ENCODE measurements around the gene GLRX5.

GLRX5 gene

DNA sequence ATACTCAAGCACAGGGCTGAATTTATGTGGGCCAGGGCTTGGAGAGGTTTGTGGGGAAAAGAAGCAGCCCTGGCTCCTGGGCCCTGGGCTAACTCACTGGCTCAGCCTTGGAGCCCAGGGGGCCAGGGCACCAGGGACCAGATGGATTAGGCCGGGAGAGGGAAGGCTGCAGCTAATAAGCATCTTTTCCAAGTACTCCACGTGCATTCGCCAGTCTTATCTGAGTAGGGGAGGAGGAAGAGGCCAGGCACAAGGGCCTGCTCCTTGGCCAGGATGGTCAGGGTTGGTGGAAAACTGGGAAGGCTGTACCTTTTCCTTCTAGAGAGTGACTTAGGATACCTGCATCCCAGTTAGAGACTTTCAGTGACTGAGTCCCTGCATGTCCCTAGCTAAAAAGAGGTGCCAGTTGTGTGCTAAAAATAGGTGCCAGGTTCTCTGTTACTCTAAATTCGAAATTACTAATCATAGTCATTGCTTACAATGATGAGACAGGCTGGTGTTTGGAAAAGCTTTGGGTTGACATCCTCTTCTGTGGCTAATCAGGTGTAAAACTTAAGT lies 1.3 kb downstream of the GLRX5 start:
- no peak for DNase-seq

DNA sequence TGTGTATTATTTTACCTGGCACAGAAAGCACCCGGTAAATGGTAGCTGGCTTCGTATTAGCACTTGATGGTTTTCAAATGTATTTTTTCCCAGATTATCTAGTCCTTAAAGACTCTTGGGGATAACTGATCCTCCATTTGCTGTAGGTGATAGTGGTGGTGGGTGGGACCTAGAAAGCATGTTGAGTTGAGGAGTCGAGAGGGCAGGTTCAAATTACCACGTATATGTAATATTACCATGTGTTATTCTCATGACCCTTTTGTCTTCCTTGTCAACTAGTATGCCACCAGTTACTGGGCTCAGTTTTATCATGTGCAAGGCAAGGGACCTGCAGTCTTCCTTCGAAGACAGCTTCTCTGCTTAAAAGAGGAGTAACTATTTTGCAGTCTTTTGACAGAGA lies 1.8 kb downstream of the GLRX5 start:
- DNase-seq: no peak

DNA sequence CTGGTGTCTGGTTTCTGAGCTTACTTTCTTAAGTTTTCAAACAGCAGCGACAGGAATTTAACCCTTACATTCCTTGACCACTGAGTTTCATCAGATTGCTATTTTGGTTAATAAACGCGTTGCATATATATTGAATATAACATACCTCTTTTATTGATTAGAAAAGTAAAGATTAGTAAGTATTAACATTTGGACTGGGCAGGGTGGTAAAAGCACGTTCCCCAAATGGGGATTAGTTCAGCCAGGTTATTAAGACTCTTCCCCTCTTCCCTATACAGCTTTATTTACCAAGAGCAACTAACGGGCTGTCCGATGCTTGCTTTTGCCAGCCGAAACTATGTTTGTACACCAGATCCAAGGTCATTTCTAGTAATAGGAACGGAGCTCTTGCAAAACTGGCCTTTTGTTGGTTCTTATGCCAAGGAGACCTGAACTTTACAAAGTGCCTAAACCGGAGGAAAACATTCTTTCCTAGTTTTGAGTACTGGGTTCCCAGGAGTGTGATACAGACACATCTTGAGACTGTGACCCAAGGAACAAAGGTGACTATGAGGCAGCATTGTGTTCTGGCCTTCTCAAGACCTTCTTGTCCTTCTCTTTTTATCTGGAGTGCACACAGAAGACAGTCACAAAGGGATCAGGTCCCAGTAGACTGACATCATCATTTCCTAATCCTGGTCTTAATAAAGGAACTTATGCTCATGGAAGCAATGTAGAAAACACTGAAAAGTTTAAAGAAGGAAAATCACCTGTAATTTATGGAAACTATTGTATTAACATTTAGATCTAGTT lies 2.6 kb downstream of the GLRX5 start:
- DNase-seq: no peak

DNA sequence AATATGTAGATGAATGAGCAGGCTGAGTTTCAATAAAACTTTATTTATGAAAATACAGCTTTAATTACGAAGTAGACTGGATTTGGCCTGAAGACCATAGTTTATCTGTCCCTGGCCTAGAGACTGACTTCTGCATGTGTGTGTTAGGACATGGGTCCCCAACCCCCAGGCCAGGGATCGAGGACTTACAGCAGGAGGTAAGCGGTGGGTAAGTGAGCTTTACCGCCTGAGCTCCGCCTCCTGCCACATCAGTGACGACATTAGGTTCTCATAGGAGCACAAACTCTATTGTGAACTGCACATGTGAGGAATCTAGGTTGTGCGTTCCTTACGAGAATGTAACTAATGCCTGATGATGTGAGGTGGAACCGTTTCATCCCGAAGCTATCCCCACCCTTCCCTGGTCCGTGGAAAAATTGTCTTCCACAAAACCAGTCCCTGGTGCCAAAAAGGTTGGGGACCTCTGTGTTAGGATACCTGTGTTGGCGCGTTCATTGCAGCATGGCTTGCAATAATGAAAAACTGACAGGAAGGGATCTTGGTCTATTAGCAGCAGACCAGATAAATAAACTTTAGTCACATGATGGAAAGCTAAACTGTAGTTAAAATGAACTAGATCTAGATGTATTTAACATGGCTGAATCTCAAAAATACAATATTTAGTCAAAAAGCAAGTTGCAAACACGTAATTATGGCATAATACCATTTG lies 4.1 kb downstream of the GLRX5 start:
- no peak for DNase-seq

DNA sequence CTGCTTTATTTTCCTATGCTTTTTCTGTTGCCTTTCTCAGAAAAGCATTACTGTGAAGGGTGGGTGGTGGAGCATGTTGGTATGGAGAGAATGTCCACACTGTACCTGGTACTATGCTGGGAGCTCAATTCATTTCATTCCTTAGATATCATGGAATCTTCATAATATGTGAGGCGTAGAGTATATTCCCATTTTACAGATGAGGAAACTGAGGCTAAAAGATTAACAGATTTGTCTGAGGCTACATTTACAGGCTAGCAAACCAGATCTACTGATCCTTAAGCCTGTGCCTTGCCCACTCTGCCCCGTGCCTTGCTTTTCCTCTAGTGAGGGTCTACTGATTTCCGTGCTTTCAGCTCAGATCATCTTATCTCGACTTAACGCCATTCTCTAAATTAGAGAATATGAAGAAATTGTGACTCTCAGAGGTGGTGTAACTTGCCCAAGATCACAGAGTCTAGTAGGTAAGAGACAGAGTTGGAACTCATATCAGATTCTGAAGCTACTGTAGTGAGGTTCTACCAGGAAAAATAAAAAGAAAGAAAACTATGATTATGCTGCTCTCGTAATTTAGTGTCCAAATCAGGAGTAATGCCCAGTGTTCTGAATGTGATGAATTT lies 5.5 kb downstream of the GLRX5 start:
- DNase-seq: no peak

DNA sequence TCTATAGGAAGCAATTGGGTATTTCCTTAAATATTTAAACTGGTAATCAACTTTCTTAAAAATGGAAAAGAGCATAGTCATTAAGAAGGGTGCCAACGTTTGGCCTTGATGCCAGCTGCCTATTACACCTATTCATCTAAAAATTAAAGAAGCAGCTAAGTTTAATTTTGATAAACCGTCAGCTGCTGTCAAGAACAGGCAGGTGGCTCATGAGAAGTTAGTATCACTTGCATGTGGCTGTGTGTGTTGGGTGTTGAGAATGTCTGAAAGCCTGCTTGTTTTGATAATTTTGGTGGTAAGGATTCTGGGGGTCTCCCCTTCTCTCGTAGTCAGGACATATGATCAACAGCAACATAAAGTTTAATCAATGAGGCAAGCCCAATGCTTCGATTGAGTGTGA lies 6.5 kb downstream of the GLRX5 start:
- DNase-seq: no peak

DNA sequence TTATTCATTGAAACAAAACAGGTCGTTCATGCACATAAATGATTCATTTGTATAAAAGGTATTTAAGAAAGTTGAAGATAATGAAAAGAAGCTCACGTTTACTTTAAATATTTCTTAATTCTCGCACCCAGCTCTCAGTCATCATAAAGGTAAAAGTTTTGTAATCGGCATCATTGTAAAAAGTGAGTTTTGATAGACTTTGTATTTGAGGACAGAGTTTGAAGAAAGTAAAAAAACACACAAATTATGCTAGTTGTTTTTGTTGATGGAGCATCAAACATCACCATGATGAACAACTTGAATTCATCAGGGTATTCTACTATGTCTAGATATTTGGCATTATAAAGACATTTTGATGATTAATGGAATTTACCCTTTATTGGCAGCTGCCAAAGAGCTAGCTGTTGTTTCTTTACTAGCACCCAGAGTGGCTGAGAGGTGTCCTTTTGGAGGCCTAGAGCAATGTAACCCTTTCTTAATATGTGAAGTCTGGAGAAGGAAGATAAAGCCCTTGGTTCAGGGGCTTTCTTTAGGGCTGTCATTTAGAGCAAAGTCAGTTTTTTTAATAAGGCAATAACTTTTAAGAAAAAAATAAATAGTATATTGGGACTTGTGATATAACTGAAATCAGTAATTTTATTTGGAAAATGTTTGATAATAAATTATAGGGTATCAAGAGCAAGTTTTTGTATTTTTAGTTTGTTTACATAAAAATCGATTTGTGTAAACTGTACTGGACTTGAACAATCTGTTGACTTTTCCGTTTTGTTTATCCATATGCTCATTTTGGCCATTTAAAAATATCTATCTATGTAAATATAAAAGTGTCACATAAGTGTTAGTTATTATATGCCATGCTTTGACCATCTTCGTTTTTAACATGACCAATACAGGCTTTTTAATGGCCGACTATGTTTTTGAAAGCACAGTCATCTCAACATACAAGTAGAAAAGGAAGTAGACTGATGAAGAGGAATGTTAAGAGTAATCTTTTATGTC lies 7.4 kb downstream of the GLRX5 start:
- DNase-seq: no peak

DNA sequence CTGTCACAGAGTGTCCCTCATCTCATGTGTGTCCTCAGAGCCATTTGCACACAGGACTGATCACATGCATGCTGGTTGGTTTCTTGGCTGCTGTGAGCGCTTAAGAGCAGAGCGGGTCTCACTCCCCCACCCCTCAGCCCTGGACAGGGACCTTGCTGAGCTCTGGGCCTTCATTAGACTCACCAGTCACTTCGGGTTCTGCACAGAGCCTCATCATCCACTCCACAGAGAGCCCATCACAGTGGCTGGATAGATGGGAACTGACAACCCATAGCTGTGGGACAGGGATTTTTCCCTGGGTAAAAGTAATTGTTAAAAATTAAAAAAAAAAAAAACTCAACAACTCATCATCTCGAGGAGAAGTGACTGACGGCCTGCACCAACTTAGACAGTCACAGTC lies 8.2 kb downstream of the GLRX5 start:
- no peak for DNase-seq

DNA sequence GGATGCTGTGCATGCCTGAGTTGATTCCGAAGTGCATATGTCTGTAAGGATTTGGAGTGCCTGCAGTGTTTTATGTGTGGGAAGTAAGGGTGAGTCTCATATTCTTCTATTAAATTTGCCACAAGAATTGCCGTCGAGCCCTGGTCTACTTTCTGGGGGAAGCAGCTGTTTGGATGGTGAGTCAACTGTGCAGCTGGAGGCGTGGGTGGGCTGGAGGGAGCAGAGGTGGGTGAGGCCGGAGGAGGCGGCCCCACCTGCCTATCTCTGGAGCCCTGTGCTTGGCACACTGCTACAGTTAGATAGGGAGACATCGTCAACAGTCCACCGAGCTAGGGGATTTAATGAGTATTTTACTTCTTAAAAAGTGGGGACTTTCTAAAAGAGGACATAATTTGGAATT lies 9.7 kb downstream of the GLRX5 start:
- no peak for DNase-seq

DNA sequence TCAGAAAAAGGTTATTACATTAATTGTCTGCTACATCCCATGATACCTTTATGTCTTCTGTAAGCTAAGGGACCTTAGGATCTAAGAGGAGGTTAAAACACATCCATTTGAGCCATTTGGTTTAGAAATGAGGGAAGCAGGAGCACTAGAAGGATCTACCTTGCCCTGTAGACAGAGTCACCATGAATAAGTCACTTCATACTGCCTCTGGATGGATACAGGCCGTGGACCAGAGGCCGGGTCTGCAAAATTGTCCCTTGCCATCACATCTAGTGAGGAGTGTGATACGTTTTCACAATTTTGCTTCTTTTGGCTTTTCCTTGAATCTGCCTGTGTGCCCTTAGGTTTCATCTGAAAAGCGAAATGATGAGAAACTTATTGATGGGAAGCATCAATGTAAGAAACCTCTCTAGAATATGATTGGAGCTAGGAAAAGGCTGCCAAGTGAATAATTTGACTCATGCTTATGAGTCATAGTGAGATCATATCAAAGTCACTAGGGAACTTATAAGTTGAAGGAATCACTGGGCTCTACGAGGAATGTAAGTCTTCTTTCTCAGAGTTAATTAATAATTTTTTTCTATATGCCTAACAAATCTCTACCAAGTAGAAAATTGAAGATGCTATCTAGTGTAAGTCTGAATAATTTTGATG lies 10.8 kb downstream of the GLRX5 start:
- no peak for DNase-seq

DNA sequence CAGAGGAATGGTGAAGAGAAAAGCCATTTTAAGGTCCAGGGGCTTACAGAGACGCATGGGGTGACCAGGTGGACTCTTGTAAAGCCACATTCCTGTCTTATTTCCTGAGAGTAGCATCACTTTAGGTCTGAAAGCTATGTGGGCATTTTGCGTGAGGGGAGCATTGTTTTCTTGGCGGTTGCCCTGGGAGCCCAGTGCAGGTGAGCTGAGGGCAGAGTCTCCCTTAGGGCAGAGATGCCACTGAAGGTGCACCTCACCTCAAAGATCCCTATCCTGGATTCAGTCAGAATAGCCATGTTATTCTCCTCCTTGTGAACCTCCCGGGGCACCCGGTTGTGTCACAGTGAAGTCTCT lies 12.4 kb downstream of the GLRX5 start:
- no peak for DNase-seq

DNA sequence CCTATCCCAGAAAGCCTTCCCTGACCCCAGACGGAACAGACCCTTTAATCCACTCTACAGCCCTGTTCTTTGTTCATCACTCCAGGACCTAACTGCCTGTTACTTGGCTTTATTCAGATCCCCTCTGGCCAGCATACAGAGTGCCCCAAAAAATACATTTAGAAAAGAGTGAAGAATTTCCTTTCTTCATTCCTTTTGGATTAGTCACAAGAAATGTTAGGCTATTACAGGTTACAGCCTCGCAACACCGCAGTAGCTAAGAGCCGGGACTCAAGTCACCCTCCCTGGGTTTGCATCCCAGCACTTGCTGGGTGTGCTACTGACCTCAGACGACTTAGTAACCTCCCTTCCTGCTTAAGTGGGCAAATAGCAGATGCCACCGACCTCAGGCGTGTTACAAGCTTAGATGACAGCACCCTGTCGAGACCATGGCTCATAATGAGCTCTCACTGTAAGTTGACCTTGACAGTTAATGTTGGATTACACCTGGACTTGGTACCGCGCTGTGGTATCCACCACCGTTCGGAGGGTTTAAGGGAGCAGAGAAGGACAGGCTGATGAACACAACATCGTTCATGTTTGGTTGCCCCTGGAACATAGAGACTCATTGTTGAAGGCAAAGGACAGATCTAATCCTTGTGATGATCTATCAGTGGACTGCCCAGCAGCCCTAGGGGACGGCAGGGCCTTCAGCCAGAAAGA lies 12.9 kb downstream of the GLRX5 start:
- no peak for DNase-seq

DNA sequence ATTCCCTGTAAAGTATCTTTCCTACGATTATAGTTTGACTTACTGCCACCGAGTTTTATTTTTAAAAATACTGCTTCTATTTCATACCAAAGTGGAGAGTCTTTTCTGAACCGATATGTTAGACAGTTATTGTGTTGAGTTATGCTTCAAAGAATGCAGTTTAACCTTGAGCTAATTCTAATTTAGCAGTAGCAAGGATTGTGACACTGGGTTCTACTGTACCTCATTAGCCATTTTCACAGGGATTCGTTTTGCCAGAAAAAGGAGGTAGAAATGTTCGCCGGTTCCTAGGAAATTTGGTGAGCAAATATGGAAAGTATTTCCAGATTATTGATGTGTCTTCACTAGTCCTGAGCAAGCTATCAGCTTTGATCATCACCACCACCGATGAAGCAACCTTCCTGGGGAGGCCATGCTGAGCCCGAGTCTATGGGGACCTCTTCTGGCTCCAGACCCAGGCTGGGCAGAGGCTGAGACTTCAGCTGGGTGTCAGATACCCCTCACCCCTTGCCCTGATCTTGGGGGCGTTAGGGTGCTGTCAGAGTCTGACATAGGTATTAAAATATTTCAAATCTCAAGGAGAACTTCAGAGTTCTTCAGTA lies 13.6 kb downstream of the GLRX5 start:
- no peak for DNase-seq

DNA sequence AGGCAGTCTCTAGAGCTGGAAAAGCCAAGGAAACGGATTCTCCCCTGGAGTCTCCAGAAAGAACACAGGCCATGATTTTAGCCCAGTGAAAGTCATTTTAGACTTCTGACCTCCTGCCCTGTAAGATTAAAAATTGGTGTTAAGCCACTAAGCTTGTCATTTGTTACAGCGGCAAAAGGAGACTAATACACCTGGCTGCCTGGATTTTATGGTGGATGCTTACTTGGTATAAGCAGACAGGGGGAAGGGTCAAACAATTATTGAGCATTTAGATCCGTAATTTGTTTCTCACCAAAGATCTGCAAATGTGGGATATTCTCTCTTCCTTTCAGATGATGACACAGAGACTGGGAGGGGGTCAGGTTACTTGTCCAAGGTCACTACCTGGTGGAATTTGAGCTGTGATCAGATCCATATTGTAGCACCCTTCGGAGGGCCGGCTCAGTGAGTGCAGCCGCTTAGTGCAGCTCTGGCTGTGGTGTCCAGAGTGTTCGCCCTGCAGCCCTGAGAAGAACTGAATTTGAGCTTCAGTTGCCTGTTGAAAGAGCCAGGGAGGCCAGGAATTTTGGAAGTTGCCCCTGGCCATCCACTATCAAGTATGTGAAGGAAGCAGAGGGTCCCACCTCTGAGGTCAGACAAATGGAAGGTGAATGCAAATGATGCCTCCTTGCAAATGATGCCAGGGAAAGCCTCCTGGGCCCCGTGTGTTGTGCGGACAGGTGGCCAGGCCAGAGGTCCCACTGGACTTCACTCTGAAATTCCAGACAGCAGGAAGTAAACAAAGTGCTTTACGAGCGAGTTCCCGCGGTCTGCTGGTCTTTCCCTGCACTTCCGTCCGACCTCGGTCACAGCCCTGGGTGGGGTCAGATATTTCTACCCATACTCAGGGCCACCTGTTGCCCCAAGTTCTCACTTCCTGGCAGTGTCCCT lies 15.1 kb downstream of the GLRX5 start:
- no peak for DNase-seq

DNA sequence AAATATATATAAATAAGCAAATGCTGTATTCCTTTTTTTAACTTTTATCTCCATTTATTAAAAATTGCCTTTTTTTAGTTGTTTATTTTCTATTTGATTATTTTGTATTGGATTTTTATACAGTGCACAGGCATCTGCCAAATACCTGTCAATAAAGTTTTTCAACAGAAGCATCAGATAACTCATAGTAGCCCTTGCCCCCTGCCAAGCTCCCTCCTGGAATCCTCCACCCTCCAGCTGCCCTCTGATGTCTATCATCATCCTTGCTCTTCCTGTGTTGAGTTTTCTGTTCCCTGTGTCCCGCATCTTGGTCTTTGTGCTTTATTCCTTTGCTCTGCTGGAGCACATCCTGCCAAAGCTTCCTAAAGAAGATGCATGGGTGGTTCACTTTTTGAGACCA lies 16.6 kb downstream of the GLRX5 start:
- no peak for DNase-seq

DNA sequence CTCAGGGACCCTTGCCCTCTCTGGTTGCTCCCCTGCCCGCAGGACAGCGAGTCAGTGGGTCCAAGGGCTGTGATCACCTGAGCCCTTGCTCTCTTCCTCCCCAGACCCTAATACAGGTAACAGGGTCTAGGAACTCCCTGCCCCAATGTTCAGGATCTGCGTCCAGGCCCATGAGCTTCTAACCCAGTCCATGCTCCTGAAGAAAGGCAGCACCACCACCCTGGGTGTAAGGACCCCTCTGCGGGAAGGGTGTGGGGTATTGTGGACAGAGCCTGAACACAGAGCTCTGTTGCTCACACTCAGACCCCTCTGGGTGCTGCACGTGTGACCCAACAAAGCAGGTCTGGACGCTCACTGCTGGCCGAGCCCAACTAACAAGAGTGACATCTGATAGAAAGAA lies 18.3 kb downstream of the GLRX5 start:
- no peak for DNase-seq

DNA sequence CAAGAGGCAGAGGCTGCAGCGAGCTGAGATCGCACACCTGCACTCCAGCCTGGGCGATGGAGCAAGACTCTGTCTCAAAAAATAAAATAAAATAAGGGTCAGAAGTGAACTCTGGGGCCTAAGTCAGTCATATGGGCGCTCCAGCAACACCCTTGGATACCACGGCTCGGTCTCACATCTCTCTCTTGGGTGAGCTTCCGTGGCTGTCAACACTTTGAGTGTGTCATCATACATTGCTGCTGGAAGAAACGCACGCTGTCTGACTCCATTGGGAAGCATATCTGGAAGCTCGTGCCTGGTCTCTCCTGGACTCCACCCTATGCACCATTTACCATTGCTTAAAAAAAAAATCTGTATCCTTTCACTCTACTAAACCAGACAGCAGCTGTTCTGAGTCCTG lies 20.2 kb downstream of the GLRX5 start:
- DNase-seq: no peak

DNA sequence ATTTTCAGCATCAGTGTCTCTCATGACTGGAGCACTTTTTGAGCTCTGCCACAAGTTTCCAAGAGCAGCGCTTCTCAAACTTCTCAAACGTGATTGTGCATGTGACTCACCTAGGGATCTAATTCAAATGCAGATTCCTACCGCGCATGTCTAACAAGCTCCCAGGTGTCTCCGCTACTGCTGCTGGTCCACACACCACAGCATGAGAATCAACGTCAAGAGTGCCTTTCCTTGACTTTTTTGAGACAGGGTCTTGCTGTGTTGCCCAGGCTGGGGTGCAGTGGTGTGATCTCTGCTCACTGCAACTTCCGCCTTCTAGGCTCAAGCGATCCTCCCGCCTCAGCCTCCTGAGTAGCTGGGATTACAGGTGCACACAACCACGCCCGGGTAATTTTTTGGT lies 22.4 kb downstream of the GLRX5 start:
- no peak for DNase-seq

DNA sequence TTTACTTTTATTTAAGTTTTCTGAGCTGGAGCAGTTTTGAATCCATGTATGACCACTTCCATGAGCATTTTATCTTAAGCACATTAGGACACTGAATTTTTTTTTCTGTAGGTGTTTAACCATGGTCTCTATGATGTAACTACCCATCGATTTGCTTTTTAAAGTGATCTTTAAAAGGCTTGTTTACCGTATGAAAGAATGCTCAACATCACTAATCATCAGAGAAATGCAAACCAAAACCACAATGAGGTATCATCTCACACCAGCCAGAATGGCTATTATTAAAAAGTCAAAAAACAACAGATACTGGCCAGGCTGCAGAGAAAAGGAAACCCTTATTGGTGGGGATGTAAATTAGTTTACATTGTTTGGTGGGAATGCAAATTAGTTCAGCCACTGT lies 23.0 kb downstream of the GLRX5 start:
- DNase-seq: no peak

DNA sequence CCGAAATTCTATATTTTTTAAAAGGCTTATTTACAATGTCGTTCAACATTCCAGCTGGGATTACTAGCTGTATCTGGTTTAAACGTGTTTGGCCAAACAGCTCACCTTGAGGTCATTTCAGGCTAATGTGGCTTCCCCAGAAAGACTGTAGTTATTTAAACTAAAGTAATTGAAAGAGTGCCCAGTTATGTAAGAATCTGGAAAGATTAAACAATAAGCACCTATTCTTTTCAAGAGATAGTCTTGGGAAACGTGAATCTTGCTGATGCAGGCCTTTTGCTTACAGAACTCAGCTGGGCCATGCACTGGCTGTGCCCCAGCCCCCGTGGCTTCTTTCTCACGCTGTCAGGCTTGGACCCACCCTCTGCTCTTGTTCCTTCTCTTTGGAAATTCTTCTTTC lies 24.4 kb downstream of the GLRX5 start:
- no peak for DNase-seq

All from activated CD4-positive, CD25-positive, alpha-beta regulatory T cell (primary cell).